GM18858 (cell line): Measurements from ENCODE around the gene MECP2.
A peak's percentile ranks its signal among the peaks of the same experiment; 100 is the strongest.

Experiments used
- ATAC-seq: cut with Tn5 transposase; IDR thresholded peaks from one replicate; pipeline ENCODE4 v1.9.1; 2021; ENCODE audit not compliant: unreplicated experiment

MECP2 gene

DNA sequence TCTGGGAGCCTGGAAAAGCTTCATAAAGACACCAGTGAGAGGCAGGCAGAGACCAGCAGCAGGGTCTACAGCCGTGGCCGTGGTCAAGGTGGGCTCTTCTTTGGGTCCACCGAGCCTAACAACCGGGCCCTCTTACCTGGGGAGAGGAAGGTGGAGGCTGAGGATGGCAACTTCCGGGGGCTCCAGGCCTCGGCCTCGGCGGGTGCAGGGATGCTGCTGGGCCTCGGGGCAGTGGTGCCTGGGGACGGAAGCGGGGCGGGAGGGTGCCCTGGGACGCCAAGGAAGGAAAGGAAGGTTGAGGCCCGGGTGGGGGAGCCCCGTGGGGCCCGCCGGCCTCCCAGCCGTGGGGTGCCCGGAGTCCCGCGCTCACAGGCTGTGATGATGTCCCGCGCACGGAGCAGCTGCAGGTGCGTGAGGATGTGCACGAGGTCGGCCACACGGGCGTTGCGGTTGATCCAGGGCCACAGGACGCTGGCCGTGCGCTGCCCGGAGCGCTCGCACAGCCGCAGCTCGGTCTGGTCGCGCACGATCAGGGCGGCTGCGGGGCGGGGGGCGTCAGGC, 78.4 kb downstream of the MECP2 start:
- ATAC-seq: no peak

DNA sequence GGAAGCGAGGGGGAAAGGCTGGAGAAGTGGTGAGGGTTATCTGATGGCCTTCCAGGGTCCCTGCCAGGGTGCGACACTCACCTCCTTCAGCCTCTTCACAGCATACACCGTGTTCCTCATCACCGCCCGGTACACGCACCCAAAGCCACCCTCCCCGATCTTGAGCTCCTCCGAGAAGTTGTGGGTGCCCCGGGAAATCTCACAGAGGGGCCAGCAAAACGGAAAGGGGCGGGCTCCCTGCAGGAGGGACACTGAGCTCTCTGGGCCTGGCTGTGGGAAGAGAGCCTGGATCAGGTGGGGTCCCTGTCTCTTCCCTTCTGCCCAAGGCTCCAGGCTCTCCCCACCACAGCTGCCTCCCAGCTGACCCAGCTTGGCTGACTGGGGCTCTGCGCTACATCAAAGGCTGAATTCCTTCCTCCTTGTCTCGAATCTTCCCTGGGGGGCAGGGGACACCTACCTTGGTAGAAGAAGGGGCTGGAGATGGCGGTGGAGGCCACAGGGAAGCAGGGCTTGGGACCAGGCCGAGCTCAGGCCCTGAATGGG, 78.9 kb downstream of the MECP2 start:
- ATAC-seq: no peak

DNA sequence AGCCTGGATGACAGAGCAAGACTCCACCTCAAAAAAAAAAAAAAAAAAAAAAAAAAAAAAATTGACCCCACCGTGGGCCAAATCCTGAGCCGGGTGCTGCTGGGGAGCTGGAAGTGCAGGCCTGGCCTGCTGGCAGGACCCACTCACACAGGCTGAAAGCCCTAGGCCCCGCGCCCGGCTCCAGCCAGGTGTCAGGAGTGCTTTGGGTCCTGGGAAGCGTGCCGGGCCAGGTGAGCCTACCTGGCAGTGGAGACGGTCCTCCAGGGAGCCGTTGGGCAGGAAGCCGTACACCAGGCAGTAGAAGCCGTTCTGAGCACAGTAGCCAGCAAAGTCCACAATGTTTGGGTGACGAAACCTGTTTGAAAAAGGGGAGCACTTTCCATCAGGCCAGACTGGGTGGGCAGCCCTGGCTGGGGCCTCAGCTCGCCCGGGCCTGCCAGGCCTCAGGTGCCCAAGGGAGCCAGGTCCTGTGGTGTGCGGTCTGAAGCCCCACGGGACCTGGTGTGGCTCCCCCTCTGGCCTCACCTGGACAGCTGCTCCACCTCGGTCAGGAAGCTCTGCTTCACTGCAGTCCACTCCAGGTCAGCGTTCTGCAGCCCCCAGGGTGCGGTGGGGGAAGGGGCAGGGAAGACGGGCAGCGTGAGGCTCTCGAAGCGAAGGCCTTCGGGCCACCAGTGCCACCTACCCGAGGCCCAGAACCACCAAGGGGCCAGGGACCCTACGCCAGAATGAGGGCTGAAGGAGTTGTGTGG, 79.6 kb downstream of the MECP2 start:
- no peak for ATAC-seq

DNA sequence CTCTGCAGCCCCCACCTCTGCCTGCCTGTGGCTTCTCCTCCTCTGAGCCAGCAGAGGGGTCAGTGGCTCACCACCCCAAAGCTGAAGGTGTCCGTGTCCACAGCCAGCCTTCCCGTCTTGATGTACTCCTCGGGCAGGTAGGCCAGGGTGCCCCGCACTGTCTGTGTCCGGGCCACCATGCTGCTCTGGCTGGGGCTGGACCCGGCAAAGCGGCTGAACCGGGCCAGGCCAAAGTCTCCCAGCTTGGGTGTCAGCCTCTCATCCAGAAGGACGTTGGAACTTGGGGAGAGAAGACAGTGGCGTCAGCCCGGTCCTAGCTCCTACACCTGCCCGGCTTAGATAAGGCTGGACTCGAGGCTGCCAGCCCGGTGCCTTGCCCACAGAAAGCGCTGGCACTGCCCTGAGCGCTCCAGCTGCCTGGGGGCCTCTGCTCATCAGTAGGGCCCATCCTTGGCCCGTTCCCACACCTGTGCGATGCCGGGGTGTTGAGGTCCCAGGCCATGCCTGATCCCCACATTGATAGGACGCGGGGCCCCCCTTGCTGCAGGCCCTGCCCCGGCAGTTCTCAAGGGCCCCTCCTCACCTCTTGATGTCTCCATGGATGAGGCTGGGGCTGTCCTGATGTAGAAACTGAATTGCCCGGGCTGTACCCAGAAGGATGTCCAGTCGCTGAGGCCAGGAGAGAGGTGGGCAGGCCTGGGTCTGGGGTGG, 81.0 kb downstream of the MECP2 start:
- no peak for ATAC-seq

DNA sequence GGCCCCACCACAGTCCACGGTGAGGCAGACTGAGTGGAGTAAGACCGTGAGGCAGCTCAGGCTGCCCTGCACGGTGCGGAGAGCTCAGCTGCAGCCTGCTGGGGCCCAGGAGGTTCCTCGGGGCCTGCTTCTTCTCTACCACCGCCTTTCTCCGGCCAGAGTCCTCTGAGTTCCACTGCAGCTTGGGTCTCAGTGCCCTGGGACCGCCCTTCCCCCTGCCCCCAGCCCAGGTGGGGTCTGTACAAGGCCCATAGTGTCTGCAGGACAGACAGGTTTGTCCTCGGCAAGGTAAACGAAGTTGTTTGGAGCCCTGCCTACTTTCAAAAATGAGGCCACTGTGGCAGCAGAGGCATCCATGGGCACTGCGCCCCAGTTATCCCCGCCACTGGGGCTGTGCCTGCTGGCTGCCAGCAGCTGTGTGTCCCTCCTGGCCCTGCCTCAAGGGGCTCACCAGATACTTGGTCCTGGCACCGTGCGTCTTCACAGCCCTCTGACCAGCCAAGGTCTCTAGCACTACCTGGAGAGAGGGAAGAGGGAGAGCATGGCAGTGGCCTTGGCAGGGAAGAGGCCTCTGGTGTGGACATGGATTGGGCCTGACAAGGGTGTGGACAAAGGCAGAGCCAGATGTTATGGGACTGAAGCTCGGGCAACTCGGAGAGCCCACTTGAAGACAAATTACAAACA, 81.8 kb downstream of the MECP2 start:
- no peak for ATAC-seq

DNA sequence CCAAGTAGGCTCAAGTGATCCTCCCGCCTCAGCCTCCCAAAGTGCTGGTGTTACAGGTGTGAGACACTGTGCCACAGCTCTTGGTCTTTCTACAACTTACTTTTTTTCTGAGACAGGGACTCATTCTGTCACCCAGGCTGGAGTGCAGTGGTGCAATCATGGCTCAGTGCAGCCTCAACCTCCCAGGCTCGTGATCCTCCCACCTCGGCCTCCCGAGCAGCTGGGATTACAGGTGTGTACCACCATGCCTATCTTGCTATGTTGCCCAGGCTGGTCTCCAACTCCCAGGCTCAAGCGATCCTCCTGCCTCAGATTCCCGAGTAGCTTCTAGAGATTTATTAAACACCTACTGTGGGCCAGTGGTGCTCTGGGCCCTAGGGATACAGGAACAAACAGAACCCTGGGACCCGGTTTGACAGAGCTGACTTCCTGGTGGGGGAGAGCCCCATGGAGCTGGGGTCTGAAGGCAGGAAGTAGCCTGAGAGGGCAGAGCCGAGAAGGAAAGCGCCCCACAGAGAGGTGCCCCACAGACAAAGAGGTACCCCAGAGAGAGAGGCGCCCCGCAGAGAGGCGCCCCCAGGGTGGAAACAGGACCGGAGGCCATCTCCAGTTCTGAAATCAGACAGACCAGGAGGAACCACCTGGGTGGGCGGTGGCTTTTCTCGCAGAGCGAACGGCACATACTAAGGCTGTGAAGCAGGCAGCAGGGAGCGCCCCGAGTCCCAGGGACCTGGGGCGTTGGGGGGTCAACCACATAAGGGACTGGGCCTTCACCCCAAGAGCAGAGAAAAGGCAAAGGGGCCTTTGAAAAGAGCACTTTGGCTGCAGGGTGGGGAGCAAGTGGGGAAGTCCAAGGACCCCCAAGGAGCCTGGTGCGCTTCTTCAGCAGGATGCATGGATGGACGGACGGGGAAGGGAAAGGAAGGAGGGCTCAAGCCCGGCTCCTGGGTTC, 82.8 kb downstream of the MECP2 start:
- no peak for ATAC-seq

DNA sequence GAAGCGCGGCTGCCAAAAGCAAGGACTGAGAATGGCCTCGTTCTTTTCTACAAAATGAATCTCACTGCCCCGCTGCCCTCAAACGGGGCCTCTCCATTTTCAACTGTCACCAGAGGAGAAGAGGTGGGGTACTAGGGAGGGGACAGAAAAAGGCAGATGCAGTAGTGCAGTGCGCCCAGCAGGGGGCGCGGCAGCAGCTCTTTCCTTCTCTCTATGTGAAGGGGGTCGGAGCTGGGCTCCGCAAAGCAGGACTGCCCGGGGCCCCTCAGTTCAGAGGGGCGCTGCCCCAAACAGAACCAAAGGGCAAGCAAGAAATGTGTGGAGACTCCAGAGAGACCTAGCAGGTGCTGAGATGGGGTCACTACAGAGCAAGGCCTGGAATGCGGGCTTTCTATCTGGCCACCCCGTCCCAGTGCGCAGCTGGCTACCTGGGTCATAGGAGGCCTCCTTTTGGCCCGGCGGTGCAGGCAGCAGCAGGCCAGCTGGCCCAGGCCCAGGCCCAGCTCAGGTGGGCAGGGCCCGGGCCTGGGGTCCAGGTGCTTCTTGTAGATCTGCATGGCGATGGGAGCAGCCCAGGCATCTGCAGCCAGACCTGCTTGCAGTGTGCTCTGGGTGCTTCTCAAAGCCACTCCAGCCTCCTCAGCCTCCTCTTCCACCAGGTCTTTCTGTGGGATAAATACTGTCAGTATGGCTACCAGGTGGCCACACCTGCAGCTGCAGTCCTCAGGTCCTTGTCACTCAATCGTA, 83.7 kb downstream of the MECP2 start:
- peak; percentile 46 for ATAC-seq

DNA sequence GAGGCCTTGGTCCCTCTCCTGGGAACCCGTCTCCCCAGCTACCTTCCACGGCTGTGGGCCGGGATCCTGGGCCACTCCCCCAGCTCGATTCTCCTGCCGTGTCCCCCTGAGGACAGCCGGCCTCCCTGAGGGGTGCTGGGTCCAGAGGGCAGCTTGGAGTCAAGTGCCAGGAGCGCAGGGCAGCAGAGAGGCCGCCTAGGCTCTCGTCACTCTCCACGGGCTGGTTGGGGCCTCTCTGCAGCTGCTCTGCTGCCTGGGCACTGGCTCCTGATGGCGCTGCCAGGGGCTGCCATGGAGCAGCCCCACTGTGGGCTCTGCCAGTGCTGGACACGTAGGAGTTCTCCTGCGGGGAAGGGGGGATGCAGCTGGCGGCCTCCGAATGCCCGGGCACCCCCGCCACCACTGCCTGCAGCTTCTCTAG, 84.5 kb downstream of the MECP2 start:
- ATAC-seq: no peak

DNA sequence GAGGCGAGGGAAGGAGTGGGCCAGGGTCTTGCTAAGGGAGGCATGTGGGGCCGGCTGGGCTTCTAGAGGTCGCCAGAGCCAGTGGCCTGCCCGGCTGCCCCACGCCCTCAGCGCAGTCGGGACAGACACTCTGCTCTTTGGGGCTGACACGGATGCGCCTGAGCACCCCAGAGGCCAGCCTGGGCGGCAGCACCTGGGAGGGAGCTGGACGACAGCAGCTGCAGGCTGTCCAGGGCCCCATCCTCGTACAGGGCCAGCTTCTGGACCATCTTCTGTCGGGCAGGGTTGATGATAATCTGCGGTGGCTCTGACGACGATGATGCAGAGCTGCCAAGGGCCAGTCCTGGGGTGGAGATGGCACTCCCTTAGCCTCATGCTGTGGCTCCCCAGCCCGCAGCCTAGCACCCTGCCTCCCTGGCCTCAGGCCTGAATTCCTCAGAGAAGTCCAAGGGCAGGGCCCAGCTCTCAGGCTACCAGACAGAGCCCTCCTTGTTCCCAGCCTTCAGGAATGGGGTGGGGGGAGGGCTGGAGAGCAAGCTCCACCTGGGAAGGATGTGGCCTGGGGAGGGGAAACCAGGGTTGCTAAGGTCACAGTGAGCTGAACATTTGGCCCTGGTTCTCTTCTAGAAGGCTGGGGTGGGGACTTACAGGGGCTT, 85.1 kb downstream of the MECP2 start:
- no peak for ATAC-seq

DNA sequence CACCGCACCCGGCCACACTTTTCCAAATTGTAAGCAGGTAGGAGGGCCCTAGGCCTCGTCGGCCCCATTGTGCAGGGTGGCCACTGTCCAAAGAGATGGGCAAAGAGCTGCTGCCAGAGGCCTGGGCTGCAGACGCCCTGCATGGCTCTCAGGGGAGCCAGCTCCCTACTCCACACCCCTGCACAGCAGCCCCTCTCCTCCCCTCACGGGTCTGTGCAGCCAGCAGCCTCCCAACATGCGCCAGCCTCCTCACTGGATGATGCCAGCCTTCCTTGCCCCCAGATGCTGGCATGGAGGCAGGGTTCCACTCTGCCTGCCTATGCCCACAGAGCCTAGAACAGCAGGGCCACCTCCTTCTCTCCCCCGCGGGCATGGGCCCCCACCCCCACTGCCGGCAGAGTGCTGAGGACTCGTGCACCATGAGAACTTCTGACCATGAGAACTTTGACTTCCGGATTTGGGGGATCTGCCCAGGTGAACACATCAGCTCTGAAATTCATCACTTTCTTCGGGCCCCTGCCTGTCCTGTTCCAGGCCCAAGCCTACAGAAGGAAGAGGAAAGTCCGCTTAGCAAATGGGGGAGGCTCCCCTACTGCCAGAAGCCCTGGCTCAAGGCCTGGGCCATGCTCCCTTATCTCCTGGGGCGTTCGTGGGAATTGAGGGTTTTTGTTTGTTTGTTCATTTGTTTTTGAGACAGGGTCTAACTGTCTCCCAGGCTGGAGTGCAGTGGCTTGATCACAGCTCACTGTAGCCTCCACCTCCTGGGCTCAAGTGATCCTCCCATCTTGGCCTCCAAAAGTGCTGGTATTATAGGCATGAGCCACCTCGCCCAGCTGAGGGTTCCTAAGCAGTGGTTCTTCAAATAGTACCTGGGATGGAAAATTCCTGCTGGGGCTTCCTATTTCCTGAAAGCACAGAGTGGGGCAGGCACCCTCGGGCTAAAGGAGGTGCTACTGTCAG, 85.9 kb downstream of the MECP2 start:
- no peak for ATAC-seq

DNA sequence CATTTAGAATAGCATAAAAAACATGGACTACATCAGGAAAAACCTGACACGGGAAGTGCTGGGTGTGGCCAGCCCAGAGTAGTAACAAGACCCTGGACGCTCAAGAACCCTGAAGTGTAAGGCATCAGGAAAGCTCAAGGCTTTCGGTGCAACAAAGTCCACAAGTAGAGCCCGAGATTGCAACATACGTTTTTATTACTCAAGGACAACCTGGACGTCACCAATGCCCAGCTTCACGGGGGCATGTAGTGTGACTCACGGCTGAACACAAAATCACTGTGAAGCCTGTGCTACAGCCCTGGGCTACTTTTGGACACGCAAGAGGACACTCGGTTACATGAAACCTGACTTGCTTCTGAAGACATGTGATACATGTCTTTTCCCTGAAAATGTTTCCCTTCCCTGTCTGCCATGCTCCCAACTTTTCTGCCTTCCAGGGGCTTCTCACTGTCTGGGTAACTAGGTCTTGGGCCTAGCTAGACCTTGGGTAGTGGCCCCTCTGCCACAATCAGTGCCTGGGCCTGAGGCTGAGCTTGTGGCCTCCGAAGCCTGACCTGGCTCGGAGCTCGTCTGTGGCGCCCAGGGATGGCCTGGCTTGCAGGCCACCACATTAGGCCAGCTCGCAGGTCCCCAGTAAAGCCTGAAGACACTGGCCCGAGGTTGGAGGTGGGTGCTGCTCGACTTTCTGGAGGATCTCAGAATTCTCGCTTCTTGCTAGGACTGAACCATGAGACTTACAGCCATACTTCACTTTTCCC, 87.0 kb downstream of the MECP2 start:
- no peak for ATAC-seq

DNA sequence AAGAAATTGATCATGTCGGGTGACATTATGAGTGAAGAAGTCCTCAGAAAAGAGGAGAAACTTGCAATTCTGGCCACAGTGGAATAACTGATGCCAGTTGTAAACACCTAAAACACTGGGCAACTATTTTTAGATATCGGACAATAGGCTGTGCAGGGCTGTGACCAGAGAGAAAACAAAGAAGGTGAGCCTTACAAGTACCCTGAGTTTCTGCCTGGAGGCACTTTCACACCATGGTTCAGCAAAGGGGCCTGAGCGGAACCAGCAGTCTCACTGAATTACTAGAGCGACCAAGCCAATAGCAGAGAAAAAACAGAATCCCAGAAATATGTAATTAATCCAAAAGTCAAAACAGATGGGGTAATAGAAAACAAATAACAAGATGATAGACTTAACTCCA, 89.0 kb downstream of the MECP2 start:
- no peak for ATAC-seq

DNA sequence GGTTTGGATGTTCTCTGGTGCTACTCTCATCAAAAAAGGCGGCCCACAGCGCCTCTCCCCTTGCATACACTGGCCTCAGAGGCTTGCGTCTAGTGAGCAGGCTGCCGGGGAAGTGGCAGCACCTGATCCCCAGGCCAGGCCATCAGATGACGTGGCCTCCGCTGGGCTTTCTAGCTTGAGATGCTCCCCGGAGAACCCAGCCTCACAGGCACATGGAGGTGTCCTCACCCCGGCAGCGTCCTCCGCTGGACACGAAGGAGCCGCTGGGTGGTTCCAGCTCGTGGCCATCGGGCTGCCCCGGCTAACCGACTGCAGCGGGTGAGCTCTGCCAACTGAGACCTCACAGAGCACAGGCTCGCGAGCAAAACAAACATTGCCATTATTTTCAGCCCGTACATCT, 90.6 kb downstream of the MECP2 start:
- ATAC-seq: no peak

DNA sequence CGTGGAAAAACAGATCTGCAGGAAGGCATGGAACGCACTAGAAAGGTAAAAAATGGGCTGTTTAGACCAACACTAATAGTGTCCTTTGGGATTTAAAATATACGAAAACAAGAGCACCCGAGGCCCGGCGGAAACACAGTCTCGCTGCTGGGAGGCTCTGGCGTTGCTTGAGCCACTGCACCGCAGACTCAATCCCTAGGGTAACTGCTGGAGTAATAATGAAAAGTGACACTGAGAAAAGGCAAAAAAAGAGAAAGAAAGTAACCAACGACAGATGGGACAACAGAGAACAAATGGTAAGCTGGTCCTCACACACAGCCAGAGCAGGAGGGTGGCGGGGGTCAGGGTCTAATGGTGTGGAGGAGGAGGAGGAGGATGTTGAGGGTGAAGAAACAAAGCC, 93.2 kb downstream of the MECP2 start:
- no peak for ATAC-seq

DNA sequence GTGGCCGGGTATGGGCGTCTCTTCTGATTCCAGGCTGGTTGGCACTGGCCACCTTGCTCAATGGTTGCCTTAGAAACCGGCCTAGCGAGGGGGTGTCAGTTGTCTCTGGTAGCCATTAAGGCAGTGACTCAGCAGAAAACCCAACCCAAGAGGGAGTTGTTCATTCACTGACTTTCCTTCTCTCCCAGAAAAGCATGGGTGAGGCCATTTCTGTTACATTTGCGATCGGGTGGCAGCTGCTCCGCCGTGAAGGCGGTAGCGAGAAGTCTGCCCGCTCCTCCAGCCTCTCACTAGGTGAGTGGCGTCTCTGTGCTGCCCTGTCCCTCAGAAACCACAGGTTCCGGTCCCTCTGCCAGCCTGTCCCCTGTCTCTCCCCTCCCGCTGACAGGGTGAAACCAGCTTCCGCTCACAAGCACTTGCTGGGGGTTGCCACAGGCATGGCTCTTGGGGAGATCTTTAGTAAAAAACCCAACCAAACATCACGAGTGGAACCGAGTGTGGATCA, 95.2 kb downstream of the MECP2 start:
- no peak for ATAC-seq

DNA sequence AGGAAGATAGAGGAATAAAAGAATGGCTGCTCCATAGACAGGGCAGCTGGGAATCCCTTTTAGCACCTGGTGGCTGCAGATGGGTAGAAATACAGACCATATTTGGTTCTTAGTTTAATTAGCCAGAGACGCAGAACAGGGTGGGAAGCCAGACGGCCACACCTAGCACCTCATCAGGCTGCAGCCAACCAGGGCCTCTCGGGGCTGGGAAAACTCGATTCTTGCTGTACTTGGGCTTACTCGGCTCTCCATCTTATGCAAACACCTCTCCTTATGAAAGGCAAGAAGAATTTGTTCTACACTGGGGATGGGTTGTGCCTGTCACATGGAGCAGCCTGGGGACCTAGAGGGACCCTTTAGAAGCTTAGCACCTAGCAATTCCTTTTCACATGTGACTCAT, 97.5 kb downstream of the MECP2 start:
- no peak for ATAC-seq
